Panc1 (cell line): ENCODE data around the gene TSC22D1. TPM values are rescaled to one million over a fixed set of nuclear protein-coding genes. Genes with fewer than 3 reads are reported as not detected.

ENCODE experiments used
- ATAC-seq: fragments of 200-7000 bp; cut with Tn5 transposase; 2 replicates; pipeline ENCODE4 v1.9.1; 2020; ENCODE audit warnings: mild to moderate bottlenecking, moderate library complexity
- BruUV-seq: library from RNA; stranded (reverse); fragments of 400-500 nt; replicated peaks from 2 replicates; lab custom pipeline; 2021; lab: Mats Ljungman, UMichigan
- CTCF ChIA-PET: fragments of 300-600 bp; sonication (Branson Sonifier 250); formaldehyde crosslinking; loops from one replicate; lab custom pipeline; 2022; ENCODE audit warnings: antibody characterized with exemption; lab: Charles Lee
- POLR2A ChIA-PET: fragments of 300-600 bp; sonication (Branson Sonifier 250); formaldehyde crosslinking; loops from one replicate; lab custom pipeline; 2022; ENCODE audit warnings: antibody characterized with exemption; lab: Charles Lee
- DNase-seq: peaks from one replicate; pipeline ENCODE4 v3.0.0-alpha.2; 2010; ENCODE audit warnings: low read depth, low spot score
- H3K27ac ChIP-seq: 2 replicates; pipeline ENCODE4 v1.5.1; 2011; ENCODE audit warnings: mild to moderate bottlenecking, low read length, inconsistent platforms
- H3K27me3 ChIP-seq: fragments of 200-500 bp; sonication (Bioruptor generic); 2 replicates; pipeline ENCODE4 v1.6.0; 2014; ENCODE audit warnings: low read length, inconsistent platforms; ENCODE audit not compliant: control insufficient read depth, insufficient read depth
- H3K36me3 ChIP-seq: fragments of 200-500 bp; sonication (Bioruptor generic); 2 replicates; pipeline ENCODE4 v1.5.1; 2014; ENCODE audit warnings: inconsistent platforms, mild to moderate bottlenecking, low read length, moderate library complexity; ENCODE audit not compliant: control insufficient read depth, insufficient read depth
- H3K4me1 ChIP-seq: 2 replicates; pipeline ENCODE4 v1.5.1; 2011; ENCODE audit warnings: inconsistent platforms, mild to moderate bottlenecking, low read length, moderate library complexity; ENCODE audit not compliant: control insufficient read depth, insufficient read depth
- H3K4me3 ChIP-seq, 2 experiments: 2 replicates each; pipeline ENCODE4 v1.5.1; 2011 to 2012; ENCODE audit warnings: low read depth in 2 of 2, low read length in 2 of 2, mild to moderate bottlenecking in 2 of 2, inconsistent platforms in 1 of 2, moderate library complexity in 1 of 2
- H3K9me3 ChIP-seq: fragments of 200-500 bp; sonication (Bioruptor generic); 2 replicates; pipeline ENCODE4 v1.5.1; 2014; ENCODE audit warnings: low read depth, mild to moderate bottlenecking, inconsistent platforms, low read length, moderate library complexity; ENCODE audit not compliant: control insufficient read depth, insufficient read depth
- POLR2AphosphoS5 ChIP-seq: IDR thresholded peaks from 2 replicates; pipeline ENCODE4 v1.6.1; 2012; ENCODE audit warnings: mild to moderate bottlenecking, low read depth, low read length, moderate library complexity
- SIN3A ChIP-seq: IDR thresholded peaks from 2 replicates; pipeline ENCODE4 v1.6.1; 2012; ENCODE audit warnings: low read depth, mild to moderate bottlenecking, low read length, moderate library complexity, borderline replicate concordance; ENCODE audit not compliant: insufficient read depth
- TCF7L2 ChIP-seq: IDR thresholded peaks from 2 replicates; pipeline ENCODE4 v1.6.1; 2011; ENCODE audit warnings: mild to moderate bottlenecking, low read depth, low read length, inconsistent platforms
- in situ Hi-C: cut with HindIII; loops from 2 replicates; pipeline ENCODE4 v1.10.0; 2016; ENCODE audit warnings: low sequenced_read_pairs, low pct_unique_long_range_greater_than_20kb
- intact Hi-C: fragments of 100-400 bp; cut with micrococcal nuclease; formaldehyde crosslinking; loops from one replicate; pipeline ENCODE4 v1.10.0; 2022; ENCODE audit not compliant: unreplicated experiment
- total RNA-seq: library from RNA; stranded (reverse); gene quantifications from one replicate; pipeline ENCODE4 v1.2.1, GENCODE V29; 2021; ENCODE audit not compliant: unreplicated experiment
- TF ChIP-seq, protein P1 (sequence below): fragments of 450-650 bp; IDR thresholded peaks from 2 replicates; pipeline ENCODE4 v1.5.1; 2017; ENCODE audit warnings: mild to moderate bottlenecking
- TF ChIP-seq, protein P2 (sequence below), 2 experiments: IDR thresholded peaks; 2 replicates each; pipeline ENCODE4 v1.6.1; 2011 to 2012; ENCODE audit warnings: low read depth in 2 of 2, control low read depth in 1 of 2, low read length in 1 of 2, mild to moderate bottlenecking in 1 of 2, moderate library complexity in 1 of 2; ENCODE audit not compliant: insufficient read depth in 1 of 2

Gene TSC22D1
- total RNA-seq, 1 experiment from 2014 or later: 31.8 TPM

DNA sequence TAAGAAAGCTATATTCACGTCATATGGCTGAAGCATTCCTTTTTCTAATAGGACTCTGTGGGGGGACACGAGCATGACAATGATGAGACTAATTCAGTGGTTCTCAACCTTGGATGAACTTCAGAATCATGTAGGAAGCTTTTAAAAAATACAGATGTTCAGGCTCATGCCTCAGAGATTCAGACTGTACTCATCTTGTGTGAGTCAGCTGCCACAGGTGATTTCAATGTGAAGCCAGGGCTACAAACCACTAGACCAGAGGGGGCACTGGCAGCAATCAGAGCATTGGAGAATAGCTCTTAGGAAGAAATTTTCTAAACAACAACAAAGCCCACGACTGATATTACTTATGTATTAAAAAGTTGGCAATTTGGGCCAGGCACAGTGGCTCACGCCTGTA is 110.8 kb downstream of the TSC22D1 start:
- in situ Hi-C loops: loop anchor here (25.0 kb wide), 1 partner anchor 553 kb away; no protein-coding TSS in a partner anchor
- no TSS peak for BruUV-seq
- ATAC-seq: no peak

DNA sequence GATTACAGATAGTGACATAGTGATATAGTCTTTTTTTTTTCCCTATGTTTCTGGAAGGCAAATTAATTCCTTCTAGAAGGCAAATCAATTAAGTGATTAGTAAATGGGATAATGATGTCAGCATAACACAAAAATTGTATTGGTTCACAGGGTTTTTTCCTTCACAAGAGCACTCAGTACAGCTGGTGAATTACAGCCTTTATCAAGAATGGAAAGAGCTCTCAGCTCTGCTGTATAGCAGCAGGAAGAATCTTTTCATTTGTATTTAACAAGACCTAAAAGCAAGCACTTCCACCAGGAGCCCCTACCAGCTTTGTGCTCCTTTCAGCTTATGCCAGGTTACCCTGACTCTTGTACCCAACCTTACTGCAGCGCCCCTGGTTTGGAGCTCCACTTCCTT is 111.7 kb downstream of the TSC22D1 start:
- no peak for DNase-seq
- BruUV-seq: no TSS peak
- no peak overlapping the region for H3K27ac ChIP-seq
- ChIA-PET CTCF (no interaction called here), POLR2A (no interaction called here)
- ATAC-seq: no peak
- in situ Hi-C loops: loop anchor here (25.0 kb wide), 1 partner anchor 552 kb away; no protein-coding TSS in a partner anchor
- intact Hi-C loops: no loop called here
- H3K4me1 ChIP-seq: no peaks in the 10 kb centered on the region
- H3K27me3 ChIP-seq: no peaks in the 10 kb centered on the region
- no peak overlapping the region for H3K4me3 ChIP-seq
- no peaks in the 10 kb centered on the region for H3K36me3 ChIP-seq
- H3K9me3 ChIP-seq: no peaks in the 10 kb centered on the region
- TF ChIP-seq SIN3A: no peak
- TF ChIP-seq, protein P1, sequence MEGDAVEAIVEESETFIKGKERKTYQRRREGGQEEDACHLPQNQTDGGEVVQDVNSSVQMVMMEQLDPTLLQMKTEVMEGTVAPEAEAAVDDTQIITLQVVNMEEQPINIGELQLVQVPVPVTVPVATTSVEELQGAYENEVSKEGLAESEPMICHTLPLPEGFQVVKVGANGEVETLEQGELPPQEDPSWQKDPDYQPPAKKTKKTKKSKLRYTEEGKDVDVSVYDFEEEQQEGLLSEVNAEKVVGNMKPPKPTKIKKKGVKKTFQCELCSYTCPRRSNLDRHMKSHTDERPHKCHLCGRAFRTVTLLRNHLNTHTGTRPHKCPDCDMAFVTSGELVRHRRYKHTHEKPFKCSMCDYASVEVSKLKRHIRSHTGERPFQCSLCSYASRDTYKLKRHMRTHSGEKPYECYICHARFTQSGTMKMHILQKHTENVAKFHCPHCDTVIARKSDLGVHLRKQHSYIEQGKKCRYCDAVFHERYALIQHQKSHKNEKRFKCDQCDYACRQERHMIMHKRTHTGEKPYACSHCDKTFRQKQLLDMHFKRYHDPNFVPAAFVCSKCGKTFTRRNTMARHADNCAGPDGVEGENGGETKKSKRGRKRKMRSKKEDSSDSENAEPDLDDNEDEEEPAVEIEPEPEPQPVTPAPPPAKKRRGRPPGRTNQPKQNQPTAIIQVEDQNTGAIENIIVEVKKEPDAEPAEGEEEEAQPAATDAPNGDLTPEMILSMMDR: no peak
- TF ChIP-seq POLR2AphosphoS5: no peak
- no peak for TF ChIP-seq TCF7L2
- TF ChIP-seq, protein P2, sequence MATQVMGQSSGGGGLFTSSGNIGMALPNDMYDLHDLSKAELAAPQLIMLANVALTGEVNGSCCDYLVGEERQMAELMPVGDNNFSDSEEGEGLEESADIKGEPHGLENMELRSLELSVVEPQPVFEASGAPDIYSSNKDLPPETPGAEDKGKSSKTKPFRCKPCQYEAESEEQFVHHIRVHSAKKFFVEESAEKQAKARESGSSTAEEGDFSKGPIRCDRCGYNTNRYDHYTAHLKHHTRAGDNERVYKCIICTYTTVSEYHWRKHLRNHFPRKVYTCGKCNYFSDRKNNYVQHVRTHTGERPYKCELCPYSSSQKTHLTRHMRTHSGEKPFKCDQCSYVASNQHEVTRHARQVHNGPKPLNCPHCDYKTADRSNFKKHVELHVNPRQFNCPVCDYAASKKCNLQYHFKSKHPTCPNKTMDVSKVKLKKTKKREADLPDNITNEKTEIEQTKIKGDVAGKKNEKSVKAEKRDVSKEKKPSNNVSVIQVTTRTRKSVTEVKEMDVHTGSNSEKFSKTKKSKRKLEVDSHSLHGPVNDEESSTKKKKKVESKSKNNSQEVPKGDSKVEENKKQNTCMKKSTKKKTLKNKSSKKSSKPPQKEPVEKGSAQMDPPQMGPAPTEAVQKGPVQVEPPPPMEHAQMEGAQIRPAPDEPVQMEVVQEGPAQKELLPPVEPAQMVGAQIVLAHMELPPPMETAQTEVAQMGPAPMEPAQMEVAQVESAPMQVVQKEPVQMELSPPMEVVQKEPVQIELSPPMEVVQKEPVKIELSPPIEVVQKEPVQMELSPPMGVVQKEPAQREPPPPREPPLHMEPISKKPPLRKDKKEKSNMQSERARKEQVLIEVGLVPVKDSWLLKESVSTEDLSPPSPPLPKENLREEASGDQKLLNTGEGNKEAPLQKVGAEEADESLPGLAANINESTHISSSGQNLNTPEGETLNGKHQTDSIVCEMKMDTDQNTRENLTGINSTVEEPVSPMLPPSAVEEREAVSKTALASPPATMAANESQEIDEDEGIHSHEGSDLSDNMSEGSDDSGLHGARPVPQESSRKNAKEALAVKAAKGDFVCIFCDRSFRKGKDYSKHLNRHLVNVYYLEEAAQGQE (IDR thresholded peaks at IDR 0.05; ENCODE audit: insufficient read depth in 1 of 2, low read depth in 2 of 2, low read length in 1 of 2): no peak

More for the DNA sequence above, 110.8 kb downstream of the TSC22D1 start:
- H3K27me3 ChIP-seq: no peaks in the 10 kb centered on the region
- H3K27ac ChIP-seq: no peak overlapping the region
- DNase-seq: no peak
- H3K9me3 ChIP-seq: no peaks in the 10 kb centered on the region
- ChIA-PET POLR2A (no interaction called here), CTCF (no interaction called here)
- no peaks in the 10 kb centered on the region for H3K36me3 ChIP-seq
- intact Hi-C loops: no loop called here
- no peak overlapping the region for H3K4me3 ChIP-seq
- no peaks in the 10 kb centered on the region for H3K4me1 ChIP-seq
- TF ChIP-seq, protein P2 (IDR thresholded peaks at IDR 0.05; ENCODE audit: insufficient read depth in 1 of 2, low read depth in 2 of 2, low read length in 1 of 2): no peak
- TF ChIP-seq POLR2AphosphoS5 (no peak), SIN3A (no peak), TCF7L2 (no peak)
- TF ChIP-seq, protein P1: no peak
